HuH-7.5 (cell line): Measurements from ENCODE around the gene CPLANE1.
"Not testable (repeated sequence)": the region's sequence is repeated elsewhere in the genome, so short reads cannot be mapped to it uniquely, and the experiment has no call there.

ENCODE experiments used
- DNase-seq: peaks from one replicate; pipeline ENCODE4 v3.0.0; 2011; ENCODE audit warnings: low spot score

The CPLANE1 gene

GRCh38 chr5:37121027-37121426 is 128.1 kb downstream of the CPLANE1 start:
- DNase-seq, result no peak

DNA sequence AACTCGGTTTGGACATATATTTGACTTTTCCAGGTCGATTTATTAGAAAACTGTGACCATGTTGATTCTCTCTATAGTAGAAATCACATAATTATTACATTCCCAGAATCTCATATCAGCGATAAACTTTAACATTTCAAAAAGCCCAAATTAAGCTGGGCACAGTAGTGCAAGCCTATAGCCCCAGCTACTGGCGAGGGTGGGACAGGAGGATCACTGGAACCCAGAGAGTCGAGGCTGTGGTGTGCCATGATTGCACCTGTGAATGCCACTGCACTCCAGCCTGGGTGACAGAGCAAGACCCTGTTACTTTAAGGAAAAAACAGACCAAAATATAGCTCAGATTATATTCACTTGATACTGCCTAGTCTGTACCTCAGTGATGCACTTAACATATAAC is 128.9 kb downstream of the CPLANE1 start:
- no peak for DNase-seq

DNA sequence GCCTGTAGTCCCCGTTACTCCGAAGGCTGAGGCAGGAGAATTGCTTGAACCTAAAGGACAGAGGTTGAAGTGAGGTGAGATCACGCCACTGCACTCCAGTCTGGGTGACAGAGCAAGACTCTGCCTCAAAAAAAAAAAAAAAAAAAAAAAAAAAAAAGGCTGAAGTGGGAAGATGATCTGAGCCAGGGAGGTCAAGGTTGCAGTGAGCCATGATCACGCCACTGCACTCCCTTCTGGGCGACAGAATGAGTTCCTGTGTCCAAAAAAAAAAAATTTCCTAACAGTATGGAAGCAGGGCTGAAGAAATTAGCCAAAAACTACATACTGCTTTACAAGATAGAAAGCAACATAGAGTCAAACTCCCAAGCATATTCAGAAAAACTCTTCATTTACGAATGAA is 132.8 kb downstream of the CPLANE1 start:
- DNase-seq, result no peak

DNA sequence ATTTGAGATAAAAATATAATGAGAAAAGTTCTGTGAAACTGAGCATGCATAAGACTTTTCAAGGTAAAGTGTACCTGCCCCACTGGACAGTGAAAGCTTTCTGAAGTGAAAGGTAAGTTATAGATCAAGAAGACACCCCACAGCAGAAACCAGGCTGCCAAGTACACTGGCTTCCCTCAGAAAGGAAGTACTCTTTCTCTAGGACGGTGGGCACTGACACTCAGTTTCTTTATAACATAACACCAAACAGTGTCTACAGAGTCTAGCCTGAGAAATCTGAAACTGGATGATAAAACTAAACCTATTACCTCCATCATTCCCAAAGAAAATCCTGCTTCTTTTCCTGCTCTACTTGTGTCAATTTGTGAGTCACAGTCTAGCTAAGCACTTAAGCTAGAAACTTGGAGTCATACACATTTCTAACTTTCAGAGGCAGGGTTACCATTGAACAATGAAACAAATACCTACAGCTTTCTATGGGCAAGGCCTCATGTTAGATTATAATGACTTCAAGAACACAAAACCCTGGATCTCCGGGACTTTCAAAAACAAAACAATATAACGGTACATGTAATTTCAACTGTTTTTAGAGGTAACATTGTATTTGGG is 136.7 kb downstream of the CPLANE1 start:
- no peak for DNase-seq

DNA sequence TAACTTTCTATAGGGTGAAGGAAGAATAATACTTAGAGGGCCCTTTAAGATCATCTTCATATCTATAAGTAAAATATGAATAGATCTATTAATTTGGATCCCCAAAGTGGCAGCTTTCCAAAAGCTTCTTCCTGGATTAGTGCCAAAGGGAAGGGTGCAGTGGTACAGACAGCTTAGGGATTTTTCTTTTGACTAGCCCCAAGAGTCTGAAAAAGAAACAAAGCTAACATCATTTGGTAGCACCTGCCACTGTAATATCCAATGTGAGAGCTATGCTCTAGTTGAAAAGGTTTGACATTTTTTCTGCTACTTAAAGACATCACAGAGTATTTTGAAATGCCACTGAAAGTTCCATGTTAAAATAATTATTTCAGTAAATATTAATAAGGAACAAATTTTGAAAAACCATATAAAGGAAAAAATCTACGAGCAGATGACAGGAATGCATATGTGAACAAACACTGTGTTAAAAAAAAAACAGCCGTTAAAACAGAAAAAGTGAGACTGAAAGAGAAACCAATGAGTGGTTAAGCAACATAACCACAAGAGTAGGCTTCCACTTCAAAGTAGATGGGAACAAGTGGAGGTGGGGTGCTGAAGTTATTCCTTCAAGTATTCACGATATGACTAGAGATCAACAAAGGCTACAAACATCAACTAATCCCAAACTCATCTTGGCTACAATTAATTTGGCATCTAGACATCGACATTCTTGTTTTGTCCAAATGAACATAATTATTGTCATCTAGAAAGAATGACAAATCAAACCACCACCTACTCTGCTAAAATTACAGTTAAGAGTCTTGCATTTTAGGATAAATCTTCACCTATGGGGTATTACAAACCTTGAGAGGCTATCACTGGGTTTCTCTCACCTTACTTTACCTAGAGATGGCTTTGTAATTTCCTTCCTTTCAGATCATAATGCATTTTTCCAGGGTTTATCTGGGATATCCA is 137.5 kb downstream of the CPLANE1 start:
- DNase-seq, result no peak

- no peak for DNase-seq
Observed at GRCh38 chr5:37110135-37110534, 139.0 kb downstream of the CPLANE1 start.

GRCh38 chr5:37109338-37109737 is 139.8 kb downstream of the CPLANE1 start:
- DNase-seq, result no peak

GRCh38 chr5:37103302-37103701 is 145.9 kb downstream of the CPLANE1 start:
- no peak for DNase-seq

DNA sequence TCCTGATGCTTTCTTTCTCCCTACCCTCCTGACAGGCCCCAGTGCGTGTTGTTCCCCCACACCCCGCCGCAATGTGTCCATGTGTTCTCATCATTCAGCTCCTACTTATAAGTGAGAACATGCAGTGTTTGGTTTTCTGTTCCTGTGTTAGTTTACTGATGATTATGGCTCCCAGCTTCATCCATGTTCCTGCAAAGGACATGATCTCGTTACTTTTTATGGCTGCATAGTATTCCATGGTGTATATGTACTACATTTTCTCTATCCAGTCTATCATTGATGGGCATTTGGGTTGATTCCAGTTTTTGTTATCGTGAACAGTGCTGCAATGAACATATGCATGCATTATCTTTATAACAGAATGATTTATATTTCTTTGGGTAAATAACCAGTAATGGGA is 149.9 kb downstream of the CPLANE1 start:
- not testable (repeated sequence) for DNase-seq

DNA sequence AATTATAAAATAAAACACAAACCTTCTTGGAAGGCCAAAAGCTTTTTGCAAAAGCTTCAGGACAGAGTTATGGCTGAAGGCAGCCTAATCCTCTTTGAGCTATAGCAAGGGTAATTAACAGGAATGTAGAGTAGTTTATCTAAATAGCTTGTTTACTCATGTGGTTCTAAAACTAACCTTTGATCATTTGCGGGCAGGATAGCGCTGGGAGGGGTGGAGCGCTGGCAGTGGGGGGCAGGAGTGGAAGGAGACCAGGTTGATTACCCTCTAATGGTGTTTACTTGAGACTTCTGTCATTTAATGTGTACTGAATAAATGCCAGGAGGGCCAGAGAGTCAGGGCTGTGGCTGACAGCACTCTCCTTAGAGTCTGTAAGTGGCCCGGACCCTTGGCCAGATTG is 155.4 kb downstream of the CPLANE1 start:
- DNase-seq, result not testable (repeated sequence)

- no peak for DNase-seq
Observed at GRCh38 chr5:37090781-37091180, 158.4 kb downstream of the CPLANE1 start.

DNA sequence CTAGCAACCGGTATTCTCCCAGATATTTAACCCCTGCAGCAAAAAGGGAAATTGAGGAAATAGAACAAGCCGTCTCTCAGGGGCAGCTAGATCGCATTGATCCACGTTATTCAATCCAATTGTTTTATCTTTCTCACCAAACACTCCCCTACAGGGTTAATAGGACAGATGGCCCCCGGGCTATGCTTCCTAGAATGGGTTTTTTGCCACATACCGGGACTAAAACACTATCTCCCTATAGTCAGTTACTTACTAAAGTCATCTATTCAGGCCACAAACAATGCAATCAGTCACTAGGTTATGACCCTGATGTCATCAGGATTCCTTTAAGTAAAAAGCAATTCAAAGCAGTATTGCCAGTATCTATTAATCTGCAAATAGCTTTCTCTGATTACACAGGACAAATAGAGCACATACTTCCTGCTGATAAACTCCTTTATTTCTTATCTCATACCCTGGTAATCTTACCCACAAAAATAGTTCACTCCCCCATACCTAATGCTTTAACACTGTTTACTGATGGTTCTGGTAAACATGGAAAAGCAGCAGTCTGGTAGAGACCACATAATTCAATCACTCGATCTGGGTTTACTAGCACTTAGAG is 159.0 kb downstream of the CPLANE1 start:
- no peak for DNase-seq

GRCh38 chr5:37088009-37088408 is 161.2 kb downstream of the CPLANE1 start:
- DNase-seq, result no peak

GRCh38 chr5:37086466-37087173 is 162.6 kb downstream of the CPLANE1 start:
- DNase-seq, result no peak

- DNase-seq, result not testable (repeated sequence)
Observed at GRCh38 chr5:37086026-37086425, 163.2 kb downstream of the CPLANE1 start.

- not testable (repeated sequence) for DNase-seq
Observed at GRCh38 chr5:37082977-37083376, 166.2 kb downstream of the CPLANE1 start.

GRCh38 chr5:37080697-37081096 is 168.5 kb downstream of the CPLANE1 start:
- DNase-seq, result no peak

GRCh38 chr5:37077146-37077545 is 172.0 kb downstream of the CPLANE1 start:
- no peak for DNase-seq

DNA sequence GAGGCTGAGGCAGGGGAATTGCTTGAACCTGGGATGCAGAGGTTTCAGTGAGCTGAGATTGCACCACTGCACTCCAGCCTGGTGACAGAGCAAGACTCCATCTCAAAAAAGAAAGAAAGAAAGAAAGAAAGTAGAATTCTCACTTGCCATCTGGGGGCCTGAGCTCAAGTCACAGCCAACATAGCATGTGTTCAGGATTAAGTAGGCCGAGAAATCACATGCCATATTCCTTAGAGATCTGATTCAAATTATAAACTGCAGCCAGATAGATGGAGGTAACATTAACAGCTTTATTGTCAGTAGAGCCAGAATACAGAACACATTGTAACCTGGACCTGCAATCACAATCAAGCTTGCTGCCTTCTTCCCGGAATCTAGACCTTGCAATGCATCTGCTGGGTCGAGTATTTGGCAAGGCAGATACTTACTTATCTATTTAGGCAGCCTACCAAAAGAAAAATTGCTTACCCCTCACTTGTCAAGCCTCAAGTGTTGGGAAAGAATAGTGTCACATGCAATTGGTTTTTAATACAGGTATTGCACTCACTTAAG is 173.7 kb downstream of the CPLANE1 start:
- DNase-seq, result no peak

DNA sequence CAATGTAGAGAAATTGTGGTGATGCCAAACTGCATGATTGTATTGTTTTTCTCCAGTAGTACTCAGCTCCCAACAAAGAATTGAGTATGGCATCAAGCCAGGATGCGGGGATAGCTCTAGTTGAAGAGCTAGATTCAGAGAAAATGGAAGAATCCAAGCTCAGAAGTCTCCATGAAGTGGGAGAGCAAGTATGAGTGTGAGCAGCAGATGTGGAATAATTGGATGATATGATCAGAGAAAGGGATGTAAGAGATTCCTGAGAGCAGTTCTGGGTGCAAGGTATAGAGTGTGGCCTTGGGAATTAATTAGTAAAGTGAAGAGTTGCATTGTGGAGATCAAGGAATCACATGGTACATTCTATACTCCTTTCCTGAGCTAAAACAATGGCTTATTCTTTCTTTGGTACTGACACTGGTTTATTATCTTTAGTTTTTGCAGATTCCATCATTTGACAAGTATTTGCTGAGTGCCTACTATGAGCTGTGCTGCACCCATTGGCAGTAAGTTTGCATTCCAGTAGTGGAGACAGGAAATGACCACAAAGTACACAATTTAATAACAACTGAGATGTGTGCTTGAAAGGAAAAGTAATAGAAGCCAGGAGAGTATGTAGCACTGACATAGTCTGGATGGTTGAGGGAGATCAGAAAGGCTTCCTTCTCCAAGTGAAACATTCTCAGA is 177.1 kb downstream of the CPLANE1 start:
- no peak for DNase-seq

DNA sequence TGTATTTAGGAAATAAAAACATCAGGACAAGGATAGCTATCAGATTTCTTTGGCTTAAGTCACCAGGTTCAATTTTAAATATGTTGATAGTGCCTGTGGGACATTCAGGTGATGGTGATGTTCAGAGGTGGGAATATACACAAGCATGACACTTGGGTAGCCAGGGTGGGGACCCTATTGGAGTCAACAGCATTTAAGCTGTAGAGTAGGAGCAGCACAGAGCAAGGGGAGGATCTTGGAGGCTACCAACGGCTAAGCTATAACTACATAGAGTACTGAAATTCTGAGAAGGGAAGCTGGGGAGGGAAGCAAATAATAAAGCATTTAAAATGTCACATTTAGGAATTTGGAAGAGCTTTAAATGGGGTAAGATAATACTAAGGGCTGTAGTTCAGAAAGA is 177.7 kb downstream of the CPLANE1 start:
- DNase-seq, result no peak
